GM12892 (cell line): ENCODE results near the gene PCSK6.

Experiments
- DNase-seq: peaks from one replicate; pipeline ENCODE4 v3.0.0; 2011; ENCODE audit not compliant: insufficient read length
- FAIRE-seq: peaks from 2 replicates; lab custom pipeline; 2011; peaks lifted over from hg19 to GRCh38; lab: Jason Lieb, UNC
- POLR2A ChIP-seq: IDR thresholded peaks from 2 replicates; pipeline ENCODE4 v1.6.1; 2011; ENCODE audit warnings: low read depth, low read length, control low read depth
- POLR2AphosphoS5 ChIP-seq: IDR thresholded peaks from 2 replicates; pipeline ENCODE4 v1.6.1; 2011; ENCODE audit warnings: low read depth, low read length, control low read depth
- TAF1 ChIP-seq: IDR thresholded peaks from 2 replicates; pipeline ENCODE4 v1.6.1; 2011; ENCODE audit warnings: low read depth, mild to moderate bottlenecking, control low read depth, low read length, borderline replicate concordance

The PCSK6 gene

DNA sequence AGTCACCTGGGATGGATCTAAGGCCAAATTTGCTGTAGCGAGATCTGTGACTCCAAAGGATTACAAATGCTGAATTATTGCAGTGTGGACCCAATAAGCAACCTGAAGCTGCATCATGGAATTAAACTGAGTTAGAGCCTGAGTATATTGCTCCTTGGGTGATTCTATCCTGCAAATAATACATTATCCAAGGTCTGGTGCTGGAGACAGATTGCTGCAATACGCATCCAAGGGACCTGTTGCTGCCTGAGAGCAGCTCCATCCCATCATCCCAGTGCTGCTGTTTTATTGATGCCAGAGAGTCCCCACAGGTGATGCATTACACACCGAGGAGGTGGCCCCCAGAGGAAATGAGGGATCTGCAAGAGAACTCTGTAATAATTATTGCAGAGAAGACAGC, 31.6 kb upstream of the PCSK6 start:
- no peak for TF ChIP-seq TAF1
- TF ChIP-seq POLR2A = no peak
- TF ChIP-seq POLR2AphosphoS5 = no peak
- no peak for FAIRE-seq

GRCh38 chr15:101520395-101520794, 30.9 kb upstream of the PCSK6 start:
- no peak for TF ChIP-seq POLR2AphosphoS5
- no peak for TF ChIP-seq TAF1
- TF ChIP-seq POLR2A = no peak
- FAIRE-seq (no peak), DNase-seq (no peak)

More for the DNA sequence above, 31.6 kb upstream of the PCSK6 start:
- DNase-seq = no peak

DNA sequence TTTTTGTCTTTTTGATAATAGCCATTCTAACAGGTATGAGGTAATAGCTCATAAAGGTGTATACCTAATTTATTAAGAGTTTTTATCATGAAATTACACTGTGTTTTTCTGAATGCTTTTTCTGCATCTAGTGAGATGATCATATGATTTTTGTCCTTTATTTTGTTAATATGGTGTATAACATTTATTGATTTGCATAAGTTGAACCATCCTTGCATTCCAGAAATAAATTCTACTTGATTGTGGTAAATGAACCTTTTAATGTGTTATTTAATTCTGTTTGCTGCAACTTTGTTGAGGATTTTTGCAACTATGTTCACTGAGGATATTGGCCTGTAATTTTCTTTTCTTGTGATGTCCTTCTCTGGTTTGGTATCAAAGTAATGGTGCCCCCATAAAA, 28.0 kb upstream of the PCSK6 start:
- DNase-seq (no peak), FAIRE-seq (no peak)
- TF ChIP-seq TAF1 (no peak), POLR2AphosphoS5 (no peak), POLR2A (no peak)

DNA sequence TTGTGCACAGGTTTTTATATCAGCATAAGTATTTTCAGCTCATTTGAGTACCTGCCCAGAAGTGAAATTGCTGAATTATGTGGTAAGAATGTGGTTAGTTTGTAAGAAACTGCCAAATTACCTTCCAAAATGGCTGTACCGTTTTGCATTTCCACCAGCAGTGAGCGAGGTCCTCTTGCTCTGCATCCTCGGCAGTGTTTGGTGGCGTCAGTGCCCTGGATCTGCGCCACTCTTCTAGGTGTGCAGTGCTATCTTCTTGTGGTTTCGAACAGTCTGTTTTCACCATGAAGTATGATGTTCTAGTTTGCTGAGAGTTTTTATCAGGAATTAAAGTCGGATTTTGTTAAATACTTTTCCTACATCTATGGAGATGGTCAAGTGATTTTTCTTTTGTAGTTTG, 24.8 kb upstream of the PCSK6 start:
- TF ChIP-seq POLR2A = no peak
- DNase-seq (no peak), FAIRE-seq (no peak)

GRCh38 chr15:101511717-101512116, 22.2 kb upstream of the PCSK6 start:
- DNase-seq (no peak), FAIRE-seq (no peak)
- TF ChIP-seq TAF1 (no peak), POLR2A (no peak), POLR2AphosphoS5 (no peak)

DNA sequence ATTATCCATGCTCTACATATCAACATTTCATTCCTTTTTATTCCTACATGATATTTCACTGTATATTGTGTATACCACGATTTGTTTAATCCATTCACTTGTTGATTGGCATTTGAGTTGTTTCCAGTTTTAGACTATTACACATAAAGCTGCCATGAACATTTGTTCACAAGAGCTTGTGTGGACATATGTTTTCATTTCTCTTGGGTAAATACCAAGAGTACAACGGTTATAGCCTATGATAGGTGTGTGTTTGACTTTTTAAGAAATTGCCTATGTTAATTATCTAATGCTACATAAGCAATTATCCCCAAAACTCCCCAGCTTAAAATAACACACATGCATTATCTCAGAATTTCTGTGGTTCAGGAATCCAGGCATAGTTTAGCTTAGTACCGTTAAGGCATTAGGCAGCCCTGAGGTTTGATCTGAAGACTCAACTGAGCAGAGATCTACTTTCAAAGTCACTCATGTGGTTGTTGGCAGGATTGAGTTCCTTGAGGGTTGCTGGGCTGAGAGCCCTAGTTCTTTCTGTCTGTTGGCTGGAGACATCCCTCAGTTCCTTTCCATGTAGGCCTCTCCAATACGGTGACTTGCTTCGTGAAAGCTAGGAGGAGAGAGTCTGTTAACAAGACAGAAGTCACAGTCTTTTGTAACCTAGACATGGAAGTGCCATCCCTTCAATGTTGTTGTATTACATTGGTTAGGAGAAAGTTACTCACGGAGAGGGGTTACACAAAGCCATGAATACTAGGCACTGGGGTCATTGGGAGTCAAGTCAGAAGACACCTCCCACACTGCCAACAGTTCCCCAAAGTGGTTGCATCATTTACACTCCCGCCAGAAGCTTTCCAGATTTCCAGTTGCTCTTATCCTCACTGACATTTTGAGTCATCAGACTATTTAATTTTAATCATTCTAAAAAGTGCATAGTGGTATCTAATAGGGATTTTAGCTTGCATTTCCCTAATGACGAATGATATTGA, 21.0 kb upstream of the PCSK6 start:
- no peak for TF ChIP-seq POLR2AphosphoS5
- no peak for TF ChIP-seq POLR2A
- TF ChIP-seq TAF1 = no peak
- DNase-seq (no peak), FAIRE-seq (no peak)

GRCh38 chr15:101509279-101509678, 19.8 kb upstream of the PCSK6 start:
- DNase-seq (no peak), FAIRE-seq (no peak)
- no peak for TF ChIP-seq POLR2AphosphoS5
- no peak for TF ChIP-seq POLR2A
- no peak for TF ChIP-seq TAF1

- no peak for TF ChIP-seq TAF1
- no peak for TF ChIP-seq POLR2AphosphoS5
- TF ChIP-seq POLR2A = no peak
- DNase-seq (no peak), FAIRE-seq (no peak)
Observed at GRCh38 chr15:101506491-101506890, 17.0 kb upstream of the PCSK6 start.

GRCh38 chr15:101505610-101506337, 16.3 kb upstream of the PCSK6 start:
- TF ChIP-seq POLR2AphosphoS5 (no peak), POLR2A (no peak), TAF1 (no peak)
- no peak for FAIRE-seq
- no peak for DNase-seq

GRCh38 chr15:101504866-101505609, 15.5 kb upstream of the PCSK6 start:
- TF ChIP-seq TAF1 = no peak
- no peak for TF ChIP-seq POLR2AphosphoS5
- no peak for TF ChIP-seq POLR2A
- DNase-seq (no peak), FAIRE-seq (no peak)

DNA sequence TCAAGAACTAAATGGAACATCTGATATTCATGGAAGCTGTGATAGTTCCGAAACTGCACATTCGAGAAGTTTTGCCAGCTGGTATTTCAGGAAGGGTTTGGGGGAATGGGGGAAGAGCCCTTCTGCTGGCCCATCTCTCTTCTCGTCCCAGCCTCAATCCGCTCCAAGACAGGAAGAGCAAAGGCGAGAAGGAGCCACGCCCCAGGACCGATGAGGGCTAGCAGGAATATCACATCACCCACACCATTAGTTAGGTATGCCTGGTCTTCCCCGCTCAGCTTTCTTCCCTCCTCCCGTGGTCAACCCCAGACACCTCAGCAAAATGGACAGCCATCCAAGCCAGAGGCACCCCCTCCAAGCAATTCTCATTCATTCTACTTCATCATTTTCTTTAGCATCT, 14.9 kb upstream of the PCSK6 start:
- FAIRE-seq (no peak), DNase-seq (no peak)
- TF ChIP-seq POLR2A = no peak

DNA sequence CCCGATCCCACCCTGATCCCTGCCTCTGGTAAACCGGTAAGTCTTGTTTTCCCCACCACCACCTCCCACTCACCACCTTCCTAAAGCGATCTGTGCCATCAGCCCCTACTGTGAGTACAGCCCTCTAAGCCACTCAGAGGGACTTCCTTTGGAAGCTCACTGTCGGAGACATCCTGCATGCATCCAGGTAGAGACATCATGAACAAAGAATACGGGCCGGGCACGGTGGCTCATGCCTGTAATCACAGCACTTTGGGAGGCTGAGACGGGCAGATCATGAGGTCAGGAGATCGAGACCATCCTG, 13.7 kb upstream of the PCSK6 start:
- DNase-seq = no peak
- no peak for FAIRE-seq
- no peak for TF ChIP-seq POLR2A
- no peak for TF ChIP-seq TAF1
- TF ChIP-seq POLR2AphosphoS5 = no peak
